ENCODE data around the gene CDH4.

GRCh38 chr20:61807471-61808160 is 555.6 kb downstream of the CDH4 start:
- no peak for TF ChIP-seq CTCF (IDR thresholded peaks at IDR 0.05; ENCODE audit: insufficient read depth, low read depth, low read length)
- no peak for TF ChIP-seq EZH2 (IDR thresholded peaks at IDR 0.05; ENCODE audit: insufficient read depth, low read length)

Data from astrocyte (in vitro differentiated cells and primary cell).